ENCODE data around the gene CAMK2A.

CAMK2A gene

DNA sequence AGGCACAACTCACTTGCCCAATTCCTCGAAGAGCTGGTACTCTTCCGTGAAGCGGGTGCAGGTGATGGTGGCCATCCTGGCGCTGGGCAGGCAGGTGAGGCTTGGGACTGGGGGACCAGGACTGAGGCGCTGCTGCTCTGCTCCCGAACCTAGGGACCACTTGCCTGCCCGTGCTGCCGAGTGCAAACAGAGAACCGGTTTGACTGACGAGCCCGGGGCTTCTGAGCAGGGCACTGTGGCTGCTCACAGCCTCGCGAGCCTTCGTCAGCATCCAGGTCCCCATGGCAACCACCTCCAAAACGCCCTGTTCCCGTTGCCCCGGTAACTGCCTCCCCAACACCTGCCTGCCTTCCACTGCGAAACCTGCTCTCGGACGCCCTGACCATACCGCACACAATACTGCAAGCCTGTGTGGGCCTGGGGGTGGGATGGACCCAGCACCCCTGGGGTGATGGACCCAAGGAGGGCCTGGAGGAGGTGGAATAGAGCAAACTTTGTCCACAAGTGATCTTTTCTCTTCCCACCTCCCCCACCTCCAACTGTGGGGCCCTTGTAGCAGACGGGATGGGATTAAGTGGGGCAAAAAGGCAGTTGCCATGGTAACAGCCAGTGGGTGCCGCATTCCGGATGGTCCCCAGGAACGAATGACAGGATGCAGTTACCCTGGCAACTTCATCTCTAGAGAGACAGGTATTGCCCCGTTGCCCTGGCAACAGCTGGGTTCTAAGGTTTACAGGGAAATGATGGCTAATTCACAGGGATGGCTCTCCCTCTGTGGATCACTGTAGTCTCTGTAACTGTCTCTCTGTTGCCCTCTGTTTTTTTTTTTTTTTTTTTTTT, at the start of gene CAMK2A:
Gene CAMK2A, minus strand, starts transcription at position 223 of the 840 bp plus-strand sequence. Its CDS starts 148 bp downstream, at position 75.
- DNase-seq, result no peak

- no peak for DNase-seq
Measured at GRCh38 chr5:150339165-150339564, 49.6 kb upstream of the CAMK2A start.

DNA sequence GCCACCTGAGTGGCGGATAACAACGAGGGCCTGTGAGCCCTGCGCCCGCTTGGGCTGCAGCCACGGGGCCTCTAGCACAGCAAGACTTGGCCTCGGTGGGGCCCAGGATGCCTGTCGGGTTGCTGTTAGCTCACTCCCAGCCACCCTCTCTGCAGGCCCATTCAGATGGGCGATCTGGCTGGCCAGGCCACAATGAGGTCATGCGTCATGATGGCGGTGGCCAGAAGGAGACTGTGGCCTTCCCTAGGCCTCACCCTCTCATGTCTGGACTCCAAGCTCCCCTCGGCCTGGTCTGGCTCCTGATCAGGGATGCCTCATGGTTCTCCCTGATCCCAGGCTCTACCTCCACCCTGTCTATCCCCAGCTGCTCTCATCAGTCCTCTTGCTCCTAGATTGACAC, 49.0 kb upstream of the CAMK2A start:
- DNase-seq, result no peak

GRCh38 chr5:150335778-150336177, 46.2 kb upstream of the CAMK2A start:
- no peak for DNase-seq

DNA sequence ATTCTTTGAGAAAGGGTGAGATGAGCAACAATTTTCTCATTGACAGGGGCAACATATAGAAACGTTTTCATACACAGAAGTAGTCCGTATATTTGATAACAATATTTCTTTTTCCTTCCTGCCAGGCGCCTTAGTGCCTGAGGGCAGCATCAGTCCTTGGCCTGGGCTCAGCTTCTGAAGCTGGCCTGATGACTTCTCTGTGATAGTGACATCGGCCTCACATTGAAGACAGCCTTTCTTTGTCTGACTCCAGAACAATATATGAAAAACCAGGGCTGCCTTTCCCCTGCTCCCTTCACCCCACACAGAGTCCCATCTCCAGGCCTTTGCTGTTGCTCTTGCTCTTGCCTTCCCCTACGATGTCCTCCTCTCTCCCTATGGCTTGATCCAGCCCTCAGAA, 43.8 kb upstream of the CAMK2A start:
- no peak for DNase-seq

DNA sequence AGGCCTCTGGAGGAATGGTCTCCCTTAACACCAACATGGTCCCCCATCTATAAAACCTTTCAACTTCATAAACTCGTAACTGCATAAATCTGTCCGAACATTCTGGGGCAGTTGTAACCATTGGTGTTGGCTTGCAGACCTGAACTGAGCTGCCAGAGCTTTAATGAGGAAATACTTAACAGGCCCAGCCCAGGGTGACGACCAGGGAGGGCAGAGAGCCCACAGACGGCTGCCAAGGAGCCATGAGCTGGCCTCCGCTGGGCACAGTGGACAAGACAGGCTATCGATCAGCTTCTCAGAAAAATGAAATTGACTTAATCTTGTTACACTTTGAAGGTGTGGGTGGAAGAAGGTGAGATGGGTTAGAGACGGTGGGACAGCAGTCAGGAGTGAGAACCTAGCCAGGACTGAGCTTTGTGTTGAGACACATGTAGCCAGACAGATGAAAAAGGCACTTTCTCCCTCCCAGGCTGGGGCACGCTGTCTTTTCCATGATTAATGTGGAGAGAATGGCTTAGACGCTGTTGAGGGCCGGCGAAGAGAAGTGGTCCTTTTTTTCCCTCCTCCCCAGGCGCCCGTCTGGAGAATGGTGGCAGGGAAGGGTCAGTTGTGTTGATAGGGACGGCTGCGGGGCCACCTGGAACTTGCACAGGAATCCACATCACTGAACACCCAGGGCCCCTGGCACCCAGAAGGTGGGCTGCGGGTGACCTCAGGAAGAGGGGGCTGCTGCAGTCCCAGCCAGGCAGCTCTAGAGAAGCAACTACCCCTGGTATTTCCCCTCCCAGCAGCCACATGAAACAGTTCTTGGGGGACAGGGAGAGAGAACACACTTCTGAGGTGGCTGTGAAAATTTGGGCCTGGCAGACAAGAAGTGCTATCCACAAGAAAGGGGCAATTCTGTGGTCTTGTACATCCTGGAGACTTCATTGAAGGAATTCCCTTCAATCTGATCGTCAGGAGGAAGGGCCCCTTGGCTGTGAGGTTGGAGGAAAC, 40.6 kb upstream of the CAMK2A start:
- DNase-seq, result no peak

- no peak for DNase-seq
Measured at GRCh38 chr5:150329038-150329437, 39.5 kb upstream of the CAMK2A start.

- DNase-seq, result no peak
Measured at GRCh38 chr5:150328515-150328914, 38.9 kb upstream of the CAMK2A start.

DNA sequence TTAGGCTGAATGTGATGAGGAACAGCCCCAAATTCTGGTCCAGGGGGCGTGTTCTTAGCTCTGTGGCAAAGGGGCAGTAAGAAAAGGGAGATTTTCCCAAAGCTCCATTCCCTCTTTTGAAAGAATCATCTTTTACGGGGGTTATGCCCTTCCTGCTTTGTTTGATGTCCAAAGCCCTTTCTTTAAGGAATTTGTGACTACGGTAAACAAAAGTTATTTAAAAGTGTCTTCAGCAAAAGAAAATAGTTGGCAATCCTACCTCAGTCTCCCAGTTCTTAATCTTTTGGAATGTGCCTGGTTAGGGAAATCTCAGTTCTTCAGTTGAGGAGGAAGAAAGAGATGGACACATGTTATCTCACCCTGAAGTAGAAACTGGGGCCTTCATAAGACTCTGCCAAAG, 37.6 kb upstream of the CAMK2A start:
- DNase-seq, result no peak

DNA sequence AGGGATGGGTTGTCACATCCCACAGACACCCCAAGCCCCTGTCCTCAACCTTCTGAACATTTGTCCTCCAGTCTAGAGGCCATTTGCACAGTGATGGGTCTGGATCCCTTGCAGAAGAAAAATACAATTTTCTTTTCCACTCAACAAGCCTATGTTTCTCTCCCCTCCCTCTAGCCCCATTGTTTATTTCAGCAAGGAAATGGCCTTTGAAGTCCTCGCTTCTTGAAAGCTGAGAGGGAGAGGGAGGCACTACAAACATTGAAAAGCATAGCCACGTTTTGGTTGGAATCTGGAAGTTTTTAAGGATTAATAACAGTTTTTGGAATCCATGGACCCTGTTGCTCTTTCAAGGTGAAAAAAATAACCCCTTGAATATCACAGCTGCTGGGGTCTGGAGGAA, 37.1 kb upstream of the CAMK2A start:
- no peak for DNase-seq

DNA sequence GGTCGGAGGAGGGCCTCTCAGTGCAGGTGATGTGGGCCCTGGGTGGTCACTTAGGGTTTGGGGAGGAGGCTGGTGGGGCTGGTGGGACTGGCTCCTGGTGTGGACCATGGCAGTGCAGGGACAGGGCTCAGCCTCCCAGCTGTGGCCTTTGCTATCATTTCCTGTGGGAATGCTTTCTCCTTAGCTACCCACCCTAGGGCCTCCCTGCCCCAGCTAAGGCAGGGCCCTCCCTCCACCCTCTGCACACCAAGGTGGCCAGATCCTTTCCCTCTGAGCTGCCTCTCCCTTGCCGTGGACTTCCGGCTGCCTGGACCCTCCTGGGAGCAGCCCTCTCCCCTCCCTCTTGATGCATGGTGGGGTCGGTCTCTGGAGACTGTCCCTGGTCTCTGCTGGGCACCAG, 35.9 kb upstream of the CAMK2A start:
- DNase-seq, result no peak

DNA sequence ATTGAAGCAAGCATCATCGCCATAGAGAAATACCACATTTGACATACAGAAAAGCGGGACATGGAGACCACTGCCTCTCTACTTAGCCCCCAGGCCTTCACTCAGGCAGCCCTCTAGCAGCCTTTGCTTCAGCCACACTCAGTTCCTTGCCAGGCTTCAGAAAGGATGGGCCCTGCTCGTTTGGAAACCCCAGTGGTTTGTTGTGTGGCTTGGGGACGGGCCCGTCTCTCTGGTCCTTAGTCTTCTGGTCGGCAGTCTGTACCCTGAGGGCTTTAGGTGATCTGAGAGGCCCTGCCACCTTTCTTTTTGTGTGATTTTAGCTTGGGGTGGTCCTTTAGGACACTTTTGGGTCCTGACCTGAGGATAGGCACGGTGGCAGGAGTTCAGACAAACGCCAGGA, 34.2 kb upstream of the CAMK2A start:
- DNase-seq, result no peak

DNA sequence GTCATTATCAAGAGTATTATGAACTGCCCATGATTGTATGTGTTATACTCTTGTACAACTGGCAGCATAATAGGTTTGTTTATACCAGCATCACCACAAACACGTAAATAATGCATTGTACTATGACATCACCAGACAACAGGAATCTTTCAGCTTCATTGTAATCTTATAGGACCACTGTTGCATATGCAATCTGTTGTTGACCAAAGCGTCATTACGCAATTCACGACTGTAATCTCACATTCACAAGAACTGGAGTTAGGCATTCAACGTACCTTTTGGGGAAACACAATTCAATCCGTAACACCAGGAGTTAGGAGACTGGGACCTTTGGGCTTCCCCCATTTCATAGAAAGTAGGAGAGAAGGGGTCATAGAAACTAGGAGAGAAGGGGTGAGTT, 33.5 kb upstream of the CAMK2A start:
- no peak for DNase-seq

GRCh38 chr5:150322202-150322601, 32.6 kb upstream of the CAMK2A start:
- DNase-seq, result peak; percentile 55

- peak; percentile 22 for DNase-seq
Measured at GRCh38 chr5:150321784-150322183, 32.2 kb upstream of the CAMK2A start.

- DNase-seq, result no peak
Measured at GRCh38 chr5:150321211-150321610, 31.6 kb upstream of the CAMK2A start.

GRCh38 chr5:150320044-150320613, 30.6 kb upstream of the CAMK2A start:
- peak; percentile 75 for DNase-seq

DNA sequence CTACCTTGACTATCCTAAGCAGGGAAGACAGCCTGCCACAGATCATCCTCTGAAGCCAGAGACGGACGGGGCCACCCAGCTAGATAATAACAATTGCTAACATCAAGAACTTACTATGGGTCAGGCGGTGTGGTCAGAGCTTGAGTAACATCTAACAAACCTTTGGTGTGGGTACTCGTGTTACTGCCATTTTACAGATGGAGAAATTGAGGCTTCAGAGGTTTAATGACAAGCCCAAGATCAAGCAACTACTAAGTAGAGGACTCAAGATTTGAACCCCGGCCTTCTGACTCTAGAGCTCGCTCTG, 29.9 kb upstream of the CAMK2A start:
- no peak for DNase-seq

DNA sequence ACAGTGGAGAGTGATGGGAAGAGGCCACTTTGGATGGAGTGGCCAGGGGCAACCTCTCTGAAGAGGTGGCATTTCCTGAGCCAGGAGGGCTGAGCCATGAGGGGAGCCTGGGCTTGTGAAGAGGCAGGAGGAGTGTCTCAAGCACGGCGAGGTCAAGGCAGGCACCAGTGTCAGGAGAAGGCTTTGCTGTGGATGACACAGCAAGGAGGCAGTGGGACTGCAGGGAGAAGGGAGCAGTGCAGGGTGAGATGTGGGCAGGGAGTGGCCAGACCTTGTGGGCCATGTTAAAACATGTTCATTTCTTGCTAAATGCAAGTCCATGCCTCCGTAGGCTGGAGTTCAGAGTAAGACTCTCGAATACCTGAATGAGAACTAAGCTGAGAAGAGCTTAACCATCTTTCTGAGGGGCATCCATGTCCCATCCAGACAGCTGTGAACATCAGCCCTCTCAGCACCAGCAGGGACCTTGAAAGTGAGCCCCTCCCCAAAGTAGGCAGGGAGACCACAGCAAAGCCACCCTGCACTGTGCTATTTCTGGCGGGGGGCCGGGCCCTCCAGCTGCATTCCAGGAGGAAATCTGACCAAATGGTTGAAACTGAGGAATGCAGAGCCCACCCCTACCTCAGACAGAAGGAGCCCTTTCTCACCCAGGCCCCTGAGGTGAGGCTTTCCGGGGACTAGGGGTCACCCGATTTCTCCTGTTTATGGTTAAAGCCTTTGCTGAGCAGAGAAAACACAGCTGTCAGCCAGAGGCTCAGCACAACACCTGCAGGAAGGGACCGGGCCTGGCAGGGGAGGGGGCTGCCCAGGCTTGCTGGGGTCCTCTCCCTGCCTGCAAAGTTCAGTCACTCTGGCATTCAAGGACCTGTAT, 29.3 kb upstream of the CAMK2A start:
- DNase-seq, result no peak

DNA sequence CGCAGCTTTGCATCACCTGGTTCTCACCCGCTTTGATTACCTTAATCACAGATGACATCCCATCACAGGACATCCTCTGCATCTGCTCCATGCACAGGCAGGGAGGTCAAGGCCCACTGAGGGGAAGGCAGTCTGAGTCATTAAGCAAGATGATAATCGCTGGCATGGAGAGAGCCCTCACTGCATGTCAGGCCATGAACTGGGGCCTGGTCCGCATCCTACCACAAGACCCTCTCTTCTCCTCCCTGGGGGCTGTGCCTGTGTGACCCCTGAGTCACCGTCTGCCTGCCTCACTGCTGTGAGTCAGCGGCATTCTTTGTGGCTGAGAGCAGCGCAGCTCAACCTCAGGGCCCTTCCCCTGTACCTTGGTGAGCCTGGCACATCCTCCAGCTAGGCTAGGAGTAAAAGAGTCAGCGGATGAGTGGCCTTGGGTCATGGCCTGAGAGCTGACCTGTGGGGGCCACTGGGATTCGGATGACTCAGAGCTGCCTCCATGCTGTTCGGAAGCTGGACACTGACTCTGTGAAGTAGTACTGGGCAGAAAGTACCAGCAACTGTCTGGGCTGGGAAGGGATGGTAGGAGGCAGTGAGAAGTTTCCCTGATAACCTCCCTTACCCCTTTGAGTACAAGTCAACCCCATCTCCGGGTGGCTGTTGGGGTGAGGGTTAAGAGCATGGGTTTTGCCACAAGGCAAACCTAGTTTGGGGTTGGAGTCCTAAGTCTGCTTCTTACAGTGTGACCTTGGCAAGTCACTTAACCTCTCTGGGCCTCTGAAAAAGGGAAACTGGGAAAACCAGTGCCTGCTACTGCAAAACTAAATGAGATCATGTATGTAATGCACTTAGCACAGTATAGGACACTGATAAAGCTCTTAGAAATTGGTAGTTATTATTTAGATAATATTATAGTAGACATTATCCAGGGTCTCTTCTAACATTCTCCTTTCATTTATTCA, 27.8 kb upstream of the CAMK2A start:
- DNase-seq, result peak; percentile 96

DNA sequence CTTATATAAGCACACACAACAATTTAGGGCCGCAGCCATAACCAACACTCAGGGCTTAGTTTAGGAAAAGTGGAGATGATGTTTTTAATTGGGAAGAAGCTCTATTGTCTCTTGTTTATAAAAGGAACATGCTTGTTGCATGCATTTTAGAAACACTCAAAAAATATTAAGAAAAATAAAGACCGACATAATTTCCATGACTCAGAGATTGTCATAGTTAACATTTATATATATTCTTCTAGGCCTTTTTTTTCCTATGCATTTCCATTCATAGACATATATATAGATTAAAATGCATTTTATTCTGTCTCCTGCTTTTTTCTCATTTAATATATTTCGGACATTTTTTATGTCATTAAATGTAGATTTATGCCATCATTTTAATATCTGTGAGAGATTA, 26.7 kb upstream of the CAMK2A start:
- no peak for DNase-seq

Measured in fibroblast of skin of right biceps (primary cell).